Psoas muscle (tissue), 8 donors: ENCODE measurements around the gene CNKSR1. TPM values are rescaled to one million over a fixed set of nuclear protein-coding genes. Genes with fewer than 3 reads are reported as not detected.
"Not testable (repeated sequence)": the region's sequence is repeated elsewhere in the genome, so short reads cannot be mapped to it uniquely, and the experiment has no call there.

Source experiments
- ATAC-seq, 4 donors: fragments of 200-7000 bp; cut with Tn5 transposase; one replicate each; pipeline ENCODE4 v1.9.1; 2020; ENCODE audit warnings: moderate library complexity in 3 of 4, mild to moderate bottlenecking in 2 of 4
- DNase-seq, 2 donors: peaks; one replicate each; pipeline ENCODE4 v3.0.0-alpha.2; 2020
- H3K27ac ChIP-seq: fragments of 200-600 bp; one replicate; pipeline ENCODE4 v1.8.0; 2022
- H3K27me3 ChIP-seq, 3 donors: fragments of 200-600 bp in 1 of 3; one replicate each; pipeline versions ENCODE4 v1.6.1 to v1.8.0; 2013 to 2022; ENCODE audit warnings: low read length in 2 of 3, mild to moderate bottlenecking in 2 of 3, moderate library complexity in 1 of 3; ENCODE audit not compliant: insufficient read depth in 3 of 3
- H3K36me3 ChIP-seq, 2 donors: fragments of 200-600 bp in 1 of 2; one replicate each; pipeline versions ENCODE4 v1.6.1 to v1.8.0; 2013 to 2022; ENCODE audit warnings: low read depth in 1 of 2, mild to moderate bottlenecking in 1 of 2, moderate library complexity in 1 of 2; ENCODE audit not compliant: insufficient read depth in 1 of 2
- H3K4me1 ChIP-seq: fragments of 200-600 bp; one replicate; pipeline ENCODE4 v1.8.0; 2022
- H3K4me3 ChIP-seq: fragments of 200-600 bp; one replicate; pipeline ENCODE4 v1.8.0; 2022; ENCODE audit warnings: mild to moderate bottlenecking
- H3K9me3 ChIP-seq: fragments of 200-600 bp; one replicate; pipeline ENCODE4 v1.8.0; 2022
- WGBS, 3 donors: extraction: QIAGEN DNeasy Blood & Tissue Kit; methylation state at CpG; one replicate each; pipeline versions ENCODE4 v1.1.6 to v1.1.7; 2013; 5-methylcytosine and 5-hydroxymethylcytosine counted together
- intact Hi-C, 2 donors: fragments of 100-400 bp; cut with DNase I; formaldehyde crosslinking; loops; one replicate each; pipeline versions ENCODE4 v1.11.0 to v1.14.2; 2022
- polyA plus RNA-seq, 3 donors: library from polyadenylated mRNA; stranded (reverse); fragments of 200-250 nt; gene quantifications; one replicate each; pipeline ENCODE4 v1.2.3, GENCODE V29; 2013
- total RNA-seq, 4 donors: library from RNA; stranded (reverse); fragmentation: NEBNext Ultra II Directional in 2 of 4; extraction: Animal tissue kit (Norgen Biotek cat#: 25700) in 2 of 4; gene quantifications; one replicate each; pipeline versions ENCODE4 v1.2.1 to v1.2.4, GENCODE V29; 2021 to 2023
- TF ChIP-seq, protein P1 (sequence below): fragments of 200-600 bp; IDR thresholded peaks from one replicate; pipeline ENCODE4 v1.8.0; 2022; ENCODE audit warnings: antibody characterized with exemption
- donor health status: healthy with polysubstance abuse.
- donor health status: DM: no; HTN: no; CAD: no; lungs with moderate emphysema.
- donor health status: Bipolar disorder and iron deficiency.
- donor health status: healthy.
- donor health status: DM: yes; HTN: yes; CAD: no.
- donor health status: DM: no; HTN: no; CAD: no.
- donor health status: DM: no; HTN: no; CAD: no.
- donor health status: DM: yes; HTN: yes; CAD: no.

CNKSR1 gene
- total and polyA plus RNA-seq, 7 donors, result 11.0 to 90.4 (median 54.8) TPM

GRCh38 chr1:26221094-26221493 is 43.8 kb downstream of the CNKSR1 start:
- 54 to 78% (median 65%) methylated on average over 2 of the region's 2 CpGs for WGBS, 3 donors
- Histone ChIP-seq H3K27me3 (no peaks in the 10 kb centered on the region), H3K36me3 (no peaks in the 10 kb centered on the region), H3K4me1 (no peaks in the 10 kb centered on the region), H3K27ac (no peak overlapping the region), H3K9me3 (no peaks in the 10 kb centered on the region), H3K4me3 (no peak overlapping the region)
- DNase-seq (no peak), ATAC-seq (no peak)
- intact Hi-C loops, result no loop called here
- TF ChIP-seq, protein P1, sequence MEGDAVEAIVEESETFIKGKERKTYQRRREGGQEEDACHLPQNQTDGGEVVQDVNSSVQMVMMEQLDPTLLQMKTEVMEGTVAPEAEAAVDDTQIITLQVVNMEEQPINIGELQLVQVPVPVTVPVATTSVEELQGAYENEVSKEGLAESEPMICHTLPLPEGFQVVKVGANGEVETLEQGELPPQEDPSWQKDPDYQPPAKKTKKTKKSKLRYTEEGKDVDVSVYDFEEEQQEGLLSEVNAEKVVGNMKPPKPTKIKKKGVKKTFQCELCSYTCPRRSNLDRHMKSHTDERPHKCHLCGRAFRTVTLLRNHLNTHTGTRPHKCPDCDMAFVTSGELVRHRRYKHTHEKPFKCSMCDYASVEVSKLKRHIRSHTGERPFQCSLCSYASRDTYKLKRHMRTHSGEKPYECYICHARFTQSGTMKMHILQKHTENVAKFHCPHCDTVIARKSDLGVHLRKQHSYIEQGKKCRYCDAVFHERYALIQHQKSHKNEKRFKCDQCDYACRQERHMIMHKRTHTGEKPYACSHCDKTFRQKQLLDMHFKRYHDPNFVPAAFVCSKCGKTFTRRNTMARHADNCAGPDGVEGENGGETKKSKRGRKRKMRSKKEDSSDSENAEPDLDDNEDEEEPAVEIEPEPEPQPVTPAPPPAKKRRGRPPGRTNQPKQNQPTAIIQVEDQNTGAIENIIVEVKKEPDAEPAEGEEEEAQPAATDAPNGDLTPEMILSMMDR, result no peak

- Histone ChIP-seq H3K27ac (peak overlapping the region; percentile 24), H3K4me1 (no peaks in the 10 kb centered on the region), H3K9me3 (no peaks in the 10 kb centered on the region), H3K4me3 (peak overlapping the region; percentile 74), H3K36me3 (no peaks in the 10 kb centered on the region), H3K27me3 (no peaks in the 10 kb centered on the region)
- intact Hi-C loops, result no loop called here
- 63 to 72% (median 70%) methylated on average over 7 of the region's 7 CpGs for WGBS, 3 donors
- peak in 2 of 4 donors; percentile 28 to 33 for ATAC-seq
- no peak for DNase-seq
- TF ChIP-seq, protein P1, result no peak
Measured at GRCh38 chr1:26224606-26225005, 47.3 kb downstream of the CNKSR1 start.

DNA sequence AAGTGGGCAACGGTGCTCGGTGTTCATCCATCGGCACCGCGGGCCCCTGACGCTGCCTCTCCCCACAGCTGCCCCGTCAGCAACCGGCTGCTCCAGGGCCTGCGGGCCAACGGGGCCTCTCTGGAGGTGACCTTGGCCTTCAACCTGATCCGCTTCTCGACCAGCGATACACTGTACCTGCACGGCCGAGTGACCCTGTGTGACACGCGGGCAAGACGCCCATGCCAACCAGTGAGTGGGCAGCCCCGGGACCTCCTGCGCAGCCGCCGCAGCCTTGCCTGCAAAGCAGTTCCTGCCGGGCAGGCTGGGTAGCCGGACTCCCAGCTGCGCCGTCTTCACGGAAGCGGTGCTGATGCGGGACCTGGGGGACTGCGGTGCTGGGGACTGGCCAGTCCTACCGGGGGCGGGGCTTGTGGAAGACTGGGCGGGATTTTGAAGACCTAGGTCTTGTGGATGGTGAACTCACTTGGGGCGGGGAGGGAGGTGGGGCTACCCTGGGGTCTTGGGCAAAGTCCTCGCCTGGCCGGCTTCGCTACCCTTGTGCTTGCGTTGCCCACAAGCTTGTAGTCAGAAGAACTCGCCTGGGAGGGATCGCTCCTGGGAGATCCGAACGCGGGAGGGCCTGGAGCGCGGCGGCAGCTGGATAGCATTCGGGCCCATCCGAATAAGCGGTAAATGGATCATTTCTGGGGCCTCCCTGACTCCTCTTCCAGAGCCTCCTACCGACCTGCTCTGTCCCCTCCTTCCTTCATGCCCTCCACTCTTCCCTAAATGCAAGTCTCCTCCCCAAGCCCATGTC is 47.9 kb downstream of the CNKSR1 start:
- WGBS, 3 donors, result 1 to 7% (median 4%) methylated on average over 43 to 50 of the region's 50 CpGs
- Histone ChIP-seq H3K9me3 (no peaks in the 10 kb centered on the region), H3K27me3 (no peaks in the 10 kb centered on the region), H3K27ac (peak overlapping the region; percentile 24), H3K4me1 (no peaks in the 10 kb centered on the region), H3K36me3 (no peaks in the 10 kb centered on the region), H3K4me3 (peak overlapping the region; percentile 74)
- intact Hi-C loops, result no loop called here
- TF ChIP-seq, protein P1, result no peak
- ATAC-seq, result peak; percentile 86 to 90 (median 89)
- DNase-seq, result peak; percentile 66 to 85

- intact Hi-C loops, result loop anchor here (5.0 to 10.0 kb wide), 2 partner anchors 48 to 116 kb away; partner anchors contain the start of gene PDIK1L (in 1 of the 2)
Measured at GRCh38 chr1:26230682-26231081, 53.4 kb downstream of the CNKSR1 start.

DNA sequence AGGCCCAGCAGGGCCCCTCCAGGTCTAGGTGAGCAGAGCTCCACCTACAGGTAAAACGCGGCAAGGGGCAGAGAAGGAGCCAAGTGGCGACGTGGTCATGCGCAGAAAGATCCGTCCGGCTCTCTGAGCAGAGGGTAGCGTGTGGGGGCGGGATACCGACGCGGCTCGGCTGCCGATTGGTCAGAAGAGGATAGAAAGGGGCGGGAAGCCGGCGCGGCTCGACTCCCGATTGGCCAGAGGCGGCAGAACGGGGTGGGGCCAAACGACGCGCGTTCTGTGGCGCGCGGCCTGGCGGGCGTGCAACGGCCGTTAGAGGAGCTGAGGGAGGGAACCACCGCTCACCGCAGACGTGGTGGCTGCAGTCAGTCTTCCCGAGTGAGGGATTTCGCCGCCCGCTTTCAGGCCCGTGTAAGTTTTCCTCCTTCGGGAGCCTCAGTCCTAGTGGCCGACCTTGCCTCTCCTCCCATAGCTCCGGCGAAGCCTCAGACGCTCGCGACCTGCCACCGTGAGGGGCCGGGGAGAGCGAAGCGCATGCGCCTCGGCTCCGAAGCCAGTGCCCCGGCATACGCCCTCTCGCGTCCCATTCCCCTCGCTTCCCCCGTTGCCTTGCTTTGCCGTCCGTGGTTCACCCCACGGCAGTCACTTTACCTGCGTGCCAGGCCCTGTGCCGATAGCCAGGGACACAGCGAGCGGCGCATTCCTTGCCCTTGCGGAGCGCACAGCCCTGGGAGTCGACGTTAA is 56.8 kb downstream of the CNKSR1 start, which contains the start of gene CEP85:
CEP85 (plus strand) TSS at position 298 of the 741 bp plus-strand sequence. CDS start 5,584 bp downstream, outside the sequence.
- DNase-seq, result peak; percentile 97 to 99
- H3K4me1 ChIP-seq, result peaks cover 20% of the 10 kb centered on the region
- TF ChIP-seq, protein P1, result peak; percentile 81
- H3K27me3 ChIP-seq, result no peaks in the 10 kb centered on the region
- H3K9me3 ChIP-seq, result no peaks in the 10 kb centered on the region
- no peaks in the 10 kb centered on the region for H3K36me3 ChIP-seq
- H3K4me3 ChIP-seq, result peak within 1 kb of the TSS; percentile 74
- intact Hi-C loops, result loop anchor here (5.0 to 10.0 kb wide), 2 partner anchors 52 to 119 kb away; partner anchors contain the start of gene PDIK1L (in 1 of the 2)
- peak within 1 kb of the TSS; percentile 89 for H3K27ac ChIP-seq
- whole genome bisulfite sequencing, 3 donors, result 0% methylated on average over 50 to 73 of the region's 73 CpGs
- peak; percentile 94 to 99 (median 97) for ATAC-seq

More at GRCh38 chr1:26230682-26231081, 53.4 kb downstream of the CNKSR1 start:
- not testable (repeated sequence) for H3K4me1 ChIP-seq, H3K9me3 ChIP-seq, H3K27me3 ChIP-seq, H3K4me3 ChIP-seq, ATAC-seq, DNase-seq, H3K27ac ChIP-seq, H3K36me3 ChIP-seq
- 84 to 94% (median 90%) methylated on average over 2 of the region's 2 CpGs for WGBS, 3 donors
